ENCODE results near the gene TNFRSF4.
A peak's percentile ranks its signal among the peaks of the same experiment; 100 is the strongest.
"Not testable (repeated sequence)": the region's sequence is repeated elsewhere in the genome, so short reads cannot be mapped to it uniquely, and the experiment has no call there.

TNFRSF4 gene

GRCh38 chr1:1253314-1253713 is 39.4 kb upstream of the TNFRSF4 start:
- POLR2A ChIA-PET, result interaction anchor here (0.7 kb wide), 1 partner anchor 253 kb away, joined by 3 read pairs; no protein-coding TSS in a partner anchor
- peaks cover 0 to 9% (median 5%) of the 10 kb centered on the region in 4 experiments for H3K4me1 ChIP-seq (ENCODE audit: control extremely low read depth in 1 of 4, control insufficient read depth in 4 of 4, insufficient read depth in 4 of 4, low read length in 3 of 4)

DNA sequence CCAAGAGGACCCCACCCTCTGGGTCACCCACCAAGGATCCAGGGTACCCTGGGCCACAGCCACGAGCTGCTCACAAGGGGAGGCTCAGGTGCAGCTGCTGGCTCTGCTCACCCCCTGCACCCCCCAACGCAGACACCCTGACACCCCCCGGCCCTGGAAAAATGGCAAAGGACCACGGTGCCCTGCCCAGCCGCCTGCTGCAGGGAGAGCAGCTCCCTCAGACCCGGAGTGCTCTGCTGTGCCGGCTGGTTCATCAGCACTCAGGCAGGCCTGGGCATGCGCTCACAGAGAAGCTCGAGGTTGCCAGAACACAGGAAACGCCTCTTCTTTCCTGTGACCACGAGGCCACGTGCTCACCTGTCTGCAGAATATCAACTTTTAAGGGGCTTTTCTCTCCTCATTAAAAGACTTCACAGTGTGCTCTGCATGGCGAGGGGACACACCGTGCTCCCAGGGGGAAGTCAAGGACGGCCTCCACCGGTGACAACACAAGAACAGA is 36.9 kb upstream of the TNFRSF4 start:
- WGBS (ENCODE audit: insufficient coverage), result 72% methylated on average over 13 of the region's 16 CpGs
- Histone ChIP-seq H3K36me3 (ENCODE audit: control insufficient read depth in 4 of 4, insufficient read depth in 4 of 4, low read length in 3 of 4) (peaks cover 5 to 29% (median 20%) of the 10 kb centered on the region in 4 experiments), H3K27ac (ENCODE audit: insufficient read depth in 1 of 2, low read depth in 1 of 2, low read length in 2 of 2, poor library complexity in 1 of 2, severe bottlenecking in 2 of 2) (no peak overlapping the region), H3K4me1 (ENCODE audit: control extremely low read depth in 1 of 4, control insufficient read depth in 4 of 4, insufficient read depth in 4 of 4, low read length in 3 of 4) (peaks cover 0 to 16% (median 10%) of the 10 kb centered on the region in 4 experiments), H3K9me3 (ENCODE audit: control extremely low read depth in 1 of 5, control insufficient read depth in 4 of 5, insufficient read depth in 2 of 5, low read depth in 1 of 5, low read length in 4 of 5) (no peaks in the 10 kb centered on the region), H3K27me3 (replicated peaks in 2 of 5; ENCODE audit: control insufficient read depth in 4 of 5, insufficient read depth in 5 of 5, low read length in 4 of 5) (peaks cover 0 to 28% (median 6%) of the 10 kb centered on the region in 5 experiments), H3K4me3 (ENCODE audit: control insufficient read depth in 1 of 7, extremely low read depth in 1 of 7, insufficient read depth in 4 of 7, low read depth in 2 of 7, low read length in 6 of 7) (no peak overlapping the region)
- no peak for DNase-seq
- ChIA-PET POLR2A (no interaction called here), CTCF (interaction anchor here (0.8 to 4.8 kb wide), 12 partner anchors 9 to 268 kb away, joined by 3 to 60 read pairs (median 4); no protein-coding TSS in a partner anchor)

More at GRCh38 chr1:1253314-1253713, 39.4 kb upstream of the TNFRSF4 start:
- WGBS (ENCODE audit: insufficient coverage), result 93% methylated on average over 10 of the region's 12 CpGs
- no peak overlapping the region for H3K27ac ChIP-seq (ENCODE audit: insufficient read depth in 1 of 2, low read depth in 1 of 2, low read length in 2 of 2, poor library complexity in 1 of 2, severe bottlenecking in 2 of 2)
- peaks cover 0 to 3% (median 0%) of the 10 kb centered on the region in 5 experiments for H3K27me3 ChIP-seq (replicated peaks in 2 of 5; ENCODE audit: control insufficient read depth in 4 of 5, insufficient read depth in 5 of 5, low read length in 4 of 5)
- DNase-seq, result no peak
- CTCF ChIA-PET, result interaction anchor here (3.7 to 4.8 kb wide), 2 partner anchors 132 to 214 kb away, joined by 10 to 60 read pairs; no protein-coding TSS in a partner anchor
- H3K9me3 ChIP-seq (ENCODE audit: control extremely low read depth in 1 of 5, control insufficient read depth in 4 of 5, insufficient read depth in 2 of 5, low read depth in 1 of 5, low read length in 4 of 5), result no peaks in the 10 kb centered on the region
- H3K36me3 ChIP-seq (ENCODE audit: control insufficient read depth in 4 of 4, insufficient read depth in 4 of 4, low read length in 3 of 4), result peaks cover 5 to 45% (median 26%) of the 10 kb centered on the region in 4 experiments
- no peak overlapping the region for H3K4me3 ChIP-seq (ENCODE audit: control insufficient read depth in 1 of 7, extremely low read depth in 1 of 7, insufficient read depth in 4 of 7, low read depth in 2 of 7, low read length in 6 of 7)

DNA sequence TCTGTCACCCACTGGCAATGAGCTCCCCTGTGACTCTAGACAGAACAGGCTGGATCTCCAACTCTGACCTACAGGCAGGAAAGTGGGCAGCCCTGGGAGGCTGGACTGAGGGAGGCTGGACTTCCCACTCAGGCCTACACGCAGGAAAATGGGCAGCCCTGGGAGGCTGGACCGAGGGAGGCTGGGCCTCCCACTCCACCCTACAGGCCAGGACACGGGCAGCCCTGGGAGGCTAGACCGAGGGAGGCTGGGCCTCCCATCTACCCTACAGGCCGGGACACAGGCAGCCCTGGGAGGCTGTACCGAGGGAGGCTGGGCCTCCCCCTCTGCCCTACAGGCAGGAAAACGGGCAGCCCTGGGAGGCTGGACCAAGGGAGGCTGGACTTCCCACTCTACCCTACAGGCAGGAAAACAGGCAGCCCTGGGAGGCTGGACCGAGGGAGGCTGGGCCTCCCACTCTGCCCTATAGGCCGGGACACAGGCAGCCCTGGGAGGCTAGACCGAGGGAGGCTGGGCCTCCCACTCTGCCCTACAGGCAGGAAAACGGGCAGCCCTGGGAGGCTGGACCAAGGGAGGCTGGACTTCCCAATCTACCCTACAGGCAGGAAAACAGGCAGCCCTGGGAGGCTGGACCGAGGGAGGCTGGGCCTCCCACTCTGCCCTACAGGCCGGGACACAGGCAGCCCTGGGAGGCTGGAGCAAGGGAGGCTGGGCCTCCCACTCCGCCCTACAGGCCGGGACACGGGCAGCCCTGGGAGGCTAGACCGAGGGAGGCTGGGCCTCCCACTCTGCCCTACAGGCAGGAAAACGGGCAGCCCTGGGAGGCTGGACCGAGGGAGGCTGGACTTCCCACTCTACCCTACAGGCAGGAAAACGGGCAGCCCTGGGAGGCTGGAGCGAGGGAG is 34.3 kb upstream of the TNFRSF4 start:
- H3K27ac ChIP-seq (ENCODE audit: insufficient read depth in 1 of 2, low read depth in 1 of 2, low read length in 2 of 2, poor library complexity in 1 of 2, severe bottlenecking in 2 of 2); DNase-seq; H3K4me3 ChIP-seq (ENCODE audit: control insufficient read depth in 1 of 7, extremely low read depth in 1 of 7, insufficient read depth in 4 of 7, low read depth in 2 of 7, low read length in 6 of 7); H3K9me3 ChIP-seq (ENCODE audit: control extremely low read depth in 1 of 5, control insufficient read depth in 4 of 5, insufficient read depth in 2 of 5, low read depth in 1 of 5, low read length in 4 of 5); POLR2A ChIA-PET; CTCF ChIA-PET; H3K36me3 ChIP-seq (ENCODE audit: control insufficient read depth in 4 of 4, insufficient read depth in 4 of 4, low read length in 3 of 4): not testable (repeated sequence)
- WGBS (ENCODE audit: insufficient coverage), result 98% methylated on average over 7 of the region's 21 CpGs
- peaks cover 0 to 36% (median 6%) of the 10 kb centered on the region in 5 experiments for H3K27me3 ChIP-seq (replicated peaks in 2 of 5; ENCODE audit: control insufficient read depth in 4 of 5, insufficient read depth in 5 of 5, low read length in 4 of 5)
- H3K4me1 ChIP-seq (ENCODE audit: control extremely low read depth in 1 of 4, control insufficient read depth in 4 of 4, insufficient read depth in 4 of 4, low read length in 3 of 4), result peaks cover 0 to 16% (median 10%) of the 10 kb centered on the region in 4 experiments

- WGBS (ENCODE audit: insufficient coverage), result 83% methylated on average over 23 of the region's 25 CpGs
- Histone ChIP-seq H3K36me3 (ENCODE audit: control insufficient read depth in 4 of 4, insufficient read depth in 4 of 4, low read length in 3 of 4) (peaks cover 0 to 3% (median under 1%) of the 10 kb centered on the region in 4 experiments), H3K4me1 (ENCODE audit: control extremely low read depth in 1 of 4, control insufficient read depth in 4 of 4, insufficient read depth in 4 of 4, low read length in 3 of 4) (peaks cover 0 to 16% (median 10%) of the 10 kb centered on the region in 4 experiments), H3K27ac (ENCODE audit: insufficient read depth in 1 of 2, low read depth in 1 of 2, low read length in 2 of 2, poor library complexity in 1 of 2, severe bottlenecking in 2 of 2) (no peak overlapping the region), H3K9me3 (ENCODE audit: control extremely low read depth in 1 of 5, control insufficient read depth in 4 of 5, insufficient read depth in 2 of 5, low read depth in 1 of 5, low read length in 4 of 5) (no peaks in the 10 kb centered on the region), H3K4me3 (ENCODE audit: control insufficient read depth in 1 of 7, extremely low read depth in 1 of 7, insufficient read depth in 4 of 7, low read depth in 2 of 7, low read length in 6 of 7) (no peak overlapping the region), H3K27me3 (replicated peaks in 2 of 5; ENCODE audit: control insufficient read depth in 4 of 5, insufficient read depth in 5 of 5, low read length in 4 of 5) (peaks cover 0 to 36% (median 6%) of the 10 kb centered on the region in 5 experiments)
- no peak for DNase-seq
- CTCF ChIA-PET, result interaction anchor here (2.2 kb wide), 1 partner anchor 125 kb away, joined by 9 read pairs; no protein-coding TSS in a partner anchor
- POLR2A ChIA-PET, result interaction anchor here (1.0 kb wide), 1 partner anchor 13 kb away, joined by 3 read pairs; no protein-coding TSS in a partner anchor
Measured at GRCh38 chr1:1247341-1247913, 33.5 kb upstream of the TNFRSF4 start.

DNA sequence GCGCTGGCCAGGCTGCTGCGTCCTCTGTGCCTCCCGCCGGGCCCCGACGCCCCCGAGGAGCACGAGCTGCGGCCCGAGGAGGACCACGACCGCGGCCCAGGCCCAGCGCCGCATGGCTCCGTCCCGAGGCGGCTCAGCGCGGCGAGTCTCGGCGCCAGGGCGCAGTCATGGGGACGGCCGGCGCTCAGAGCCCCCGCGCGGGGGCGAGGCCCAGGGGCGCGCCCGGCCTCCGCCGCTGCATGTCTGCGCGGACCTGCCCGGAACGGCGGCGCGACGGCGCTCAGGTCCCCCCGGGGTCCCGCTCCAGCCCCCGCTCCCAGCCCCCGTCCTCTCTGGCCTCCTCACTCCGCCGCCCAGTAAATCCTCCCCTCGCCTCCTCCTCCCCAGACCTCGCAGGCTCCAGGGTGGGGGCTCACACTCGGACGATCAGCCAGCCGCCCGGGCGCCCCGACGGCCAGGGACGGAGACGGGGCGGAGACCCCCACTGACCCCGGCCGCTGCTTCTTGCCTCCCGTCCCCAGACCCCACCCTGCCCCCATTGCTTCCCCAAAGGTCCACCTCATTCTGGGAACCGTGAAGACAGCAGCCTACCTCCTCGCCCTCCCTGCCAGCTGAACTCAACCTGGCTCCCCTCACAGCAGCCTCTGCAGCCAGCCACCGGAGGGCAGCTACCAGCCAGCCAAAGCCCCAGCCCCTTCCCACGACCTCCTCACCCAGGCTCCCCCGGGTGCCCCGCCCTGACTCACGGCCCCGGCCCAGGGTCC is 32.8 kb upstream of the TNFRSF4 start, which contains the start of gene C1QTNF12:
C1QTNF12 (minus strand) TSS at position 146 of the 764 bp plus-strand sequence; CDS start at position 114, 32 bp downstream.
- ChIA-PET POLR2A (interaction anchor here (1.0 kb wide), 1 partner anchor 14 kb away, joined by 3 read pairs; no protein-coding TSS in a partner anchor), CTCF (interaction anchor here (2.2 kb wide), 1 partner anchor 124 kb away, joined by 9 read pairs; no protein-coding TSS in a partner anchor)
- H3K27me3 ChIP-seq (replicated peaks in 2 of 5; ENCODE audit: control insufficient read depth in 4 of 5, insufficient read depth in 5 of 5, low read length in 4 of 5), result peaks cover 0 to 36% (median 6%) of the 10 kb centered on the region in 5 experiments
- peaks cover 0 to 3% (median 0%) of the 10 kb centered on the region in 4 experiments for H3K36me3 ChIP-seq (ENCODE audit: control insufficient read depth in 4 of 4, insufficient read depth in 4 of 4, low read length in 3 of 4)
- peaks cover 0 to 16% (median 10%) of the 10 kb centered on the region in 4 experiments for H3K4me1 ChIP-seq (ENCODE audit: control extremely low read depth in 1 of 4, control insufficient read depth in 4 of 4, insufficient read depth in 4 of 4, low read length in 3 of 4)
- peak in 1 of 3 donors; percentile 24 for DNase-seq
- WGBS (ENCODE audit: insufficient coverage), result 7% methylated on average over 41 of the region's 74 CpGs
- no peak within 1 kb of the TSS for H3K27ac ChIP-seq (ENCODE audit: insufficient read depth in 1 of 2, low read depth in 1 of 2, low read length in 2 of 2, poor library complexity in 1 of 2, severe bottlenecking in 2 of 2)
- H3K4me3 ChIP-seq (ENCODE audit: control insufficient read depth in 1 of 7, extremely low read depth in 1 of 7, insufficient read depth in 4 of 7, low read depth in 2 of 7, low read length in 6 of 7), result no peak within 1 kb of the TSS
- H3K9me3 ChIP-seq (ENCODE audit: control extremely low read depth in 1 of 5, control insufficient read depth in 4 of 5, insufficient read depth in 2 of 5, low read depth in 1 of 5, low read length in 4 of 5), result no peaks in the 10 kb centered on the region

DNA sequence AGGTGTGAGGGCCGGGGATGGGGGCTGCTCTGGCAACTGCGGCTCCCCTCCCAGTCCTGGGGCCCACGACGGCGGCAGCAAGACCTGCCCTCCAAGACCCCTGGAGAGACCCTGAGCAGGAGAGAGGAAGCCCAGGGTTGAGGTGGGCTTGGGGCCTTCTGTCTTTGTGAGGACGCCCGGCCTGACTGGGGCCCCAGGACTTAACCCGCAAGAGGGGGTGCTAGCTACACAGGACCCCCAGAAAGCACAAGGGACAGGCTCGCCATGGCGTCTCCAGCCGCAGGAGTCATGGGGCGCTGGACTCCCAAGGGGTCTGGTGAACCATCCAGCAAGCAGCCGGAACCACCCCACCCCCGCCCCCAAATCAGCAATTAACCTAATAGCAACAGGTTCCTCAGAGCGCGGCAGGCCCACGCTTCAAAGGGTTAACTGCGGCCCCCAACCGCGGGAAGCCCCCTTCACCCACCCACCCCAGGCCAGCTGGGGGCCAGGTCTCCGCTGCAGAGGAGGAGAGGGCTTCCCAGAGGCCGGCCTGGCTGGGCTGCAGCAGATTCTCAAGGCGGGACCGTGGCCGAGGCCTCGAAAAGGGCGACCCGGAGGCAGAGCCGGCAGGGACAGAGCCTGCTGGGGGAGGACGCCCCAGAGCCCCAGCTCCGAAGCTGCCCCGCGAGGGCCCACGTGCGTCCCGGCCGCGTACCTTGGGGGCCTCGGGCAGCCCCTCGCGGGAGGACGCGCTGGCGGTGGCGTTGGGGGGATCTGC is 32.0 kb upstream of the TNFRSF4 start:
- Histone ChIP-seq H3K9me3 (ENCODE audit: control extremely low read depth in 1 of 5, control insufficient read depth in 4 of 5, insufficient read depth in 2 of 5, low read depth in 1 of 5, low read length in 4 of 5) (no peaks in the 10 kb centered on the region), H3K27me3 (replicated peaks in 2 of 5; ENCODE audit: control insufficient read depth in 4 of 5, insufficient read depth in 5 of 5, low read length in 4 of 5) (peaks cover 0 to 37% (median 6%) of the 10 kb centered on the region in 5 experiments), H3K4me1 (ENCODE audit: control extremely low read depth in 1 of 4, control insufficient read depth in 4 of 4, insufficient read depth in 4 of 4, low read length in 3 of 4) (peaks cover 0 to 14% (median 8%) of the 10 kb centered on the region in 4 experiments), H3K27ac (ENCODE audit: insufficient read depth in 1 of 2, low read depth in 1 of 2, low read length in 2 of 2, poor library complexity in 1 of 2, severe bottlenecking in 2 of 2) (no peak overlapping the region), H3K36me3 (ENCODE audit: control insufficient read depth in 4 of 4, insufficient read depth in 4 of 4, low read length in 3 of 4) (peaks cover 0 to 3% (median 0%) of the 10 kb centered on the region in 4 experiments), H3K4me3 (ENCODE audit: control insufficient read depth in 1 of 7, extremely low read depth in 1 of 7, insufficient read depth in 4 of 7, low read depth in 2 of 7, low read length in 6 of 7) (no peak overlapping the region)
- no peak for DNase-seq
- WGBS (ENCODE audit: insufficient coverage), result 21% methylated on average over 33 of the region's 45 CpGs
- POLR2A ChIA-PET, result no interaction called here
- CTCF ChIA-PET, result interaction anchor here (2.2 kb wide), 1 partner anchor 124 kb away, joined by 9 read pairs; no protein-coding TSS in a partner anchor
